H1 (cell line): ENCODE data around the gene R3HDM2. TPM values are rescaled to one million over a fixed set of nuclear protein-coding genes. Genes with fewer than 3 reads are reported as not detected.

Experiments used
- polyA plus RNA-seq, 7 experiments: library from polyadenylated mRNA; depleted of rRNA in 3 of 7; stranded (reverse) in 5 of 7; unstranded in 2 of 7; fragments of >200 nt in 5 of 7; fragments of 200-250 nt in 2 of 7; gene quantifications; 1 replicate in 5 of 7; 2 replicates in 1 of 7; 4 replicates in 1 of 7; pipeline versions ENCODE4 v1.2.1 to v1.2.3, GENCODE V29; 2011 to 2013; ENCODE audit warnings: missing spikeins in 2 of 7, mixed read lengths in 2 of 7
- small RNA-seq: library from polyadenylated mRNA; stranded (forward); fragments of <200 nt; extraction: miRNeasy Mini kit (QIAGEN cat#:217004); gene quantifications from one replicate; pipeline ENCODE3, GENCODE V24; 2013; ENCODE audit not compliant: insufficient read depth
- total RNA-seq: library from RNA; stranded (reverse); fragmentation: NEBNext Ultra II Directional; extraction: Animal tissue kit (Norgen Biotek cat#: 25700); gene quantifications from 2 replicates; pipeline ENCODE4 v1.2.1, GENCODE V29; 2021

Gene R3HDM2
- total and polyA plus RNA-seq, 2 of the 8 experiments (the other 6 are each of a cell fraction or from before 2014, with no cell fraction given), result 25.6 to 27.0 TPM

Small RNA genes lying within 50 kb of the gene (small RNA-seq; reads per million reads assigned to genes)
- not detected for gene RNU6-879P

Other genes with a start within 250 kb of the R3HDM2 start
- gene NXPH4, start 214.2 kb downstream of the R3HDM2 start, total RNA-seq, result 1.7 and 1.8 TPM in 2 replicates
- gene NXPH4, start 214.2 kb downstream of the R3HDM2 start, polyA plus RNA-seq (2011; rRNA removed), result 0.92 and 1.4 TPM in 2 replicates
- 274 and 283 TPM in 2 replicates for gene SHMT2, start 201.3 kb downstream of the R3HDM2 start, total RNA-seq
- 520 and 847 TPM in 2 replicates for gene SHMT2, start 201.3 kb downstream of the R3HDM2 start, polyA plus RNA-seq (2011; rRNA removed)
- 1.3 and 1.9 TPM in 2 replicates for gene STAC3, start 179.9 kb downstream of the R3HDM2 start, total RNA-seq
- 0.70 and 0.77 TPM in 2 replicates for gene STAC3, start 179.9 kb downstream of the R3HDM2 start, polyA plus RNA-seq (2011; rRNA removed)
- gene INHBC, start 3.7 kb upstream of the R3HDM2 start, total RNA-seq, result not detected in 2 replicates
- 0.15 and 0.30 TPM in 2 replicates for gene INHBC, start 3.7 kb upstream of the R3HDM2 start, polyA plus RNA-seq (2011; rRNA removed)
- gene INHBE, start 24.3 kb upstream of the R3HDM2 start, total RNA-seq, result 7.0 and 10.2 TPM in 2 replicates
- gene INHBE, start 24.3 kb upstream of the R3HDM2 start, polyA plus RNA-seq (2011; rRNA removed), result 18.8 and 31.9 TPM in 2 replicates
- 20.6 and 23.5 TPM in 2 replicates for gene GLI1, start 28.7 kb upstream of the R3HDM2 start, total RNA-seq
- gene GLI1, start 28.7 kb upstream of the R3HDM2 start, polyA plus RNA-seq (2011; rRNA removed), result 25.3 and 31.0 TPM in 2 replicates
- 2.3 and 3.2 TPM in 2 replicates for gene ARHGAP9, start 48.8 kb upstream of the R3HDM2 start, total RNA-seq
- gene ARHGAP9, start 48.8 kb upstream of the R3HDM2 start, polyA plus RNA-seq (2011; rRNA removed), result 6.0 and 7.0 TPM in 2 replicates
- gene MARS1, start 57.0 kb upstream of the R3HDM2 start, total RNA-seq, result 398 and 407 TPM in 2 replicates
- 194 and 255 TPM in 2 replicates for gene MARS1, start 57.0 kb upstream of the R3HDM2 start, polyA plus RNA-seq (2011; rRNA removed)
- gene DDIT3, start 89.5 kb upstream of the R3HDM2 start, total RNA-seq, result 4.9 TPM in 2 replicates
- 4.7 and 5.7 TPM in 2 replicates for gene DDIT3, start 89.5 kb upstream of the R3HDM2 start, polyA plus RNA-seq (2011; rRNA removed)
- 32.3 and 32.7 TPM in 2 replicates for gene MBD6, start 91.8 kb upstream of the R3HDM2 start, total RNA-seq
- 3.9 and 6.9 TPM in 2 replicates for gene MBD6, start 91.8 kb upstream of the R3HDM2 start, polyA plus RNA-seq (2011; rRNA removed)
- gene DCTN2, start 116.1 kb upstream of the R3HDM2 start, total RNA-seq, result 89.3 and 90.3 TPM in 2 replicates
- gene DCTN2, start 116.1 kb upstream of the R3HDM2 start, polyA plus RNA-seq (2011; rRNA removed), result 91.9 and 140 TPM in 2 replicates
- gene KIF5A, start 119.0 kb upstream of the R3HDM2 start, total RNA-seq, result 21.9 and 22.8 TPM in 2 replicates
- gene KIF5A, start 119.0 kb upstream of the R3HDM2 start, polyA plus RNA-seq (2011; rRNA removed), result 10.7 and 11.7 TPM in 2 replicates
- gene PIP4K2C, start 160.1 kb upstream of the R3HDM2 start, total RNA-seq, result 21.4 and 27.1 TPM in 2 replicates
- 21.0 and 25.0 TPM in 2 replicates for gene PIP4K2C, start 160.1 kb upstream of the R3HDM2 start, polyA plus RNA-seq (2011; rRNA removed)
- 41.8 and 43.4 TPM in 2 replicates for gene DTX3, start 173.8 kb upstream of the R3HDM2 start, total RNA-seq
- gene DTX3, start 173.8 kb upstream of the R3HDM2 start, polyA plus RNA-seq (2011; rRNA removed), result 92.5 and 126 TPM in 2 replicates
- gene ARHGEF25, start 180.4 kb upstream of the R3HDM2 start, total RNA-seq, result 5.9 and 6.4 TPM in 2 replicates
- gene ARHGEF25, start 180.4 kb upstream of the R3HDM2 start, polyA plus RNA-seq (2011; rRNA removed), result 8.6 and 8.8 TPM in 2 replicates
- gene B4GALNT1, start 202.2 kb upstream of the R3HDM2 start, total RNA-seq, result 1.4 and 1.5 TPM in 2 replicates
- 2.2 and 2.3 TPM in 2 replicates for gene B4GALNT1, start 202.2 kb upstream of the R3HDM2 start, polyA plus RNA-seq (2011; rRNA removed)